ENCODE measurements around the gene CCRL2. TPM values are rescaled to one million over a fixed set of nuclear protein-coding genes. Genes with fewer than 3 reads are reported as not detected.

CCRL2 gene
- total RNA-seq, 1 donor from 2014 or later: not detected

GRCh38 chr3:46416811-46417510 is 9.9 kb downstream of the CCRL2 start:
- no peak overlapping the region for H3K27ac Mint-ChIP-seq (ENCODE audit: unreplicated experiment)
- H3K4me1 Mint-ChIP-seq (ENCODE audit: unreplicated experiment): peaks cover 5% of the 10 kb centered on the region
- H3K4me3 Mint-ChIP-seq (ENCODE audit: unreplicated experiment): no peak overlapping the region
- no peak for DNase-seq (ENCODE audit: extremely low spot score, unreplicated experiment)
- H3K36me3 Mint-ChIP-seq (ENCODE audit: unreplicated experiment): no peaks in the 10 kb centered on the region
- H3K9me3 Mint-ChIP-seq (ENCODE audit: unreplicated experiment): no peaks in the 10 kb centered on the region
- no peak for TF ChIP-seq CTCF (IDR thresholded peaks at IDR 0.05)
- H3K27me3 Mint-ChIP-seq (ENCODE audit: unreplicated experiment): no peaks in the 10 kb centered on the region

GRCh38 chr3:46417841-46418611 is 11.0 kb downstream of the CCRL2 start:
- H3K9me3 Mint-ChIP-seq (ENCODE audit: unreplicated experiment): no peaks in the 10 kb centered on the region
- no peak for TF ChIP-seq CTCF (IDR thresholded peaks at IDR 0.05)
- no peaks in the 10 kb centered on the region for H3K36me3 Mint-ChIP-seq (ENCODE audit: unreplicated experiment)
- no peak overlapping the region for H3K4me3 Mint-ChIP-seq (ENCODE audit: unreplicated experiment)
- DNase-seq (ENCODE audit: extremely low spot score, unreplicated experiment): no peak
- H3K27me3 Mint-ChIP-seq (ENCODE audit: unreplicated experiment): no peaks in the 10 kb centered on the region
- no peak overlapping the region for H3K27ac Mint-ChIP-seq (ENCODE audit: unreplicated experiment)
- H3K4me1 Mint-ChIP-seq (ENCODE audit: unreplicated experiment): peaks cover under 1% of the 10 kb centered on the region

- no peak overlapping the region for H3K27ac Mint-ChIP-seq (ENCODE audit: unreplicated experiment)
- DNase-seq (ENCODE audit: extremely low spot score, unreplicated experiment): no peak
- H3K4me3 Mint-ChIP-seq (ENCODE audit: unreplicated experiment): no peak overlapping the region
- H3K9me3 Mint-ChIP-seq (ENCODE audit: unreplicated experiment): no peaks in the 10 kb centered on the region
- H3K4me1 Mint-ChIP-seq (ENCODE audit: unreplicated experiment): no peaks in the 10 kb centered on the region
- H3K27me3 Mint-ChIP-seq (ENCODE audit: unreplicated experiment): no peaks in the 10 kb centered on the region
- H3K36me3 Mint-ChIP-seq (ENCODE audit: unreplicated experiment): no peaks in the 10 kb centered on the region
- no peak for TF ChIP-seq CTCF (IDR thresholded peaks at IDR 0.05)
These were observed 12.8 kb downstream of the CCRL2 start for GRCh38 chr3:46419816-46420215.

- Mint-ChIP-seq H3K27me3 (ENCODE audit: unreplicated experiment) (no peaks in the 10 kb centered on the region), H3K36me3 (ENCODE audit: unreplicated experiment) (no peaks in the 10 kb centered on the region), H3K27ac (ENCODE audit: unreplicated experiment) (no peak overlapping the region), H3K4me1 (ENCODE audit: unreplicated experiment) (no peaks in the 10 kb centered on the region), H3K4me3 (ENCODE audit: unreplicated experiment) (no peak overlapping the region), H3K9me3 (ENCODE audit: unreplicated experiment) (no peaks in the 10 kb centered on the region)
- no peak for DNase-seq (ENCODE audit: extremely low spot score, unreplicated experiment)
- no peak for TF ChIP-seq CTCF (IDR thresholded peaks at IDR 0.05)
These were observed 13.9 kb downstream of the CCRL2 start for GRCh38 chr3:46420931-46421330.

GRCh38 chr3:46422617-46423016 is 15.6 kb downstream of the CCRL2 start:
- H3K4me1 Mint-ChIP-seq (ENCODE audit: unreplicated experiment): no peaks in the 10 kb centered on the region
- H3K9me3 Mint-ChIP-seq (ENCODE audit: unreplicated experiment): no peaks in the 10 kb centered on the region
- no peak overlapping the region for H3K4me3 Mint-ChIP-seq (ENCODE audit: unreplicated experiment)
- H3K36me3 Mint-ChIP-seq (ENCODE audit: unreplicated experiment): no peaks in the 10 kb centered on the region
- no peak overlapping the region for H3K27ac Mint-ChIP-seq (ENCODE audit: unreplicated experiment)
- DNase-seq (ENCODE audit: extremely low spot score, unreplicated experiment): no peak
- TF ChIP-seq CTCF (IDR thresholded peaks at IDR 0.05): no peak
- H3K27me3 Mint-ChIP-seq (ENCODE audit: unreplicated experiment): no peaks in the 10 kb centered on the region

Data from osteocyte (in vitro differentiated cells).